Activated CD4-positive, alpha-beta T cell treated with anti-CD3 and anti-CD28 coated beads for 36 hours (primary cell): ENCODE data around the gene MAN2A1. TPM values are rescaled to one million over a fixed set of nuclear protein-coding genes. Genes with fewer than 3 reads are reported as not detected.

Source experiments
- ATAC-seq: fragments of 200-7000 bp; cut with Tn5 transposase; one replicate; pipeline ENCODE4 v1.10.0; 2021; ENCODE audit warnings: mild to moderate bottlenecking, moderate library complexity
- CTCF ChIA-PET: fragments of 350-600 bp; sonication (Branson Sonifier 250); formaldehyde crosslinking; loops from one replicate; lab custom pipeline; 2021; ENCODE audit warnings: antibody characterized with exemption; lab: Charles Lee
- POLR2A ChIA-PET: fragments of 350-600 bp; sonication (Branson Sonifier 250); formaldehyde crosslinking; loops from one replicate; lab custom pipeline; 2021; ENCODE audit warnings: antibody characterized with exemption, inconsistent platforms; lab: Charles Lee
- DNase-seq: peaks from one replicate; pipeline ENCODE4 v3.0.0-alpha.2; 2020
- H3K27ac Mint-ChIP-seq: one replicate; pipeline ENCODE4 v1.8.0; 2021; ENCODE audit warnings: mixed read lengths
- H3K27me3 Mint-ChIP-seq: one replicate; pipeline ENCODE4 v1.8.0; 2021; ENCODE audit warnings: mixed read lengths
- H3K36me3 Mint-ChIP-seq: one replicate; pipeline ENCODE4 v1.8.0; 2021; ENCODE audit warnings: low read depth, mixed read lengths
- H3K4me1 Mint-ChIP-seq: one replicate; pipeline ENCODE4 v1.8.0; 2021; ENCODE audit warnings: mixed read lengths
- H3K4me3 Mint-ChIP-seq: one replicate; pipeline ENCODE4 v1.8.0; 2021; ENCODE audit warnings: mild to moderate bottlenecking, moderate library complexity, mixed read lengths
- H3K9me3 Mint-ChIP-seq: one replicate; pipeline ENCODE4 v1.8.0; 2021; ENCODE audit warnings: low read depth, mixed read lengths
- intact Hi-C, 2 experiments: fragments of 100-400 bp; cut with DNase I in 1 of 2; cut with micrococcal nuclease in 1 of 2; formaldehyde crosslinking; loops; one replicate each; pipeline versions ENCODE4 v1.14.2 to v1.15.1; 2022 to 2024; cut with DNase I, micrococcal nuclease
- total RNA-seq, 2 experiments: library from RNA; stranded (reverse); gene quantifications; one replicate each; pipeline ENCODE4 v1.2.3, GENCODE V29; 2021

The MAN2A1 gene
- total RNA-seq, 2 experiments from 2014 or later, result 33.4 to 33.6 TPM

DNA sequence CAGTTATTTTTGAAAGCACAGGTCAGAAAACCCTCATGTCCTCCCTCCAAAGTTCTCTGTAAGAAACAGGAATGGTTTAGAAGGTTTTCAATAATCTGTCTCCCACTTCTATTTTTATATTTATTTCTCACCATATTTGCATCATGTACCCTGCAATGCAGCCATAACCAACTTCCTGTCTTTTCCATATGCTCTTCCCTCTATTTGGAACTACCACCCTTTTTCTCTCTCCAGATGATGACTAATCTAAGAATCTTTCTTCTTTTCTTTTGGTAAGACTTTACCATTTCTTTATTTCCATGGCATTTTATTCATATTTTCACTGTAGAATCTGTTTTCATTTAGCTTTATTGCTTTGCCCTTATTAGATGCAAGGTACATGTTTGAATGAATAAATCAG lies 33.9 kb downstream of the MAN2A1 start:
- Mint-ChIP-seq H3K9me3 (no peaks in the 10 kb centered on the region), H3K4me1 (peaks cover 17% of the 10 kb centered on the region), H3K4me3 (no peak overlapping the region), H3K36me3 (peaks cover 37% of the 10 kb centered on the region), H3K27ac (no peak overlapping the region), H3K27me3 (no peaks in the 10 kb centered on the region)
- intact Hi-C loops, result no loop called here
- ChIA-PET CTCF (interaction anchor here (0.8 to 1.3 kb wide), 2 partner anchors 36 to 319 kb away, joined by 3 read pairs; no protein-coding TSS in a partner anchor), POLR2A (no interaction called here)
- DNase-seq, result no peak
- ATAC-seq, result no peak

DNA sequence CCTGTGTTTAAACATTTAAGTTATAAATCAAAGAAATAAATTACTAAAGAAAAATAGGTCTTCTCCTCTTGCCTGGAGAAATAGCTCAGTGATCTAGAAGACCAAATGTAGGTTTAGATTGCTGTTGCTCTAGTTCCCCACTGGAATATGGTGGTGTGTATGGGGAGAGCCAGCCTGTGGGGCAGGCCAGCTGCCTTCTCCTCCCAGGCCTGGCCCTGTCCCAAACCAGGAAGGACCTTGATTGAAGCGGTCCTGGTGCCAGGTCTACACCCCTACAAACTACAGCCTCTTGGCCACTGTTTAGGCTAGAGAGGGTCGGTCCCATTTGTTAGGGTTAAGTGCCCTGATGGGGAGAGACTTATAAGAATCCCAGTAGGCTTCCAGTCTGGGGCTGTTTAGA lies 35.4 kb downstream of the MAN2A1 start:
- Mint-ChIP-seq H3K4me3 (no peak overlapping the region), H3K4me1 (peaks cover 17% of the 10 kb centered on the region), H3K27ac (no peak overlapping the region), H3K36me3 (peaks cover 38% of the 10 kb centered on the region), H3K27me3 (no peaks in the 10 kb centered on the region), H3K9me3 (no peaks in the 10 kb centered on the region)
- ATAC-seq, result no peak
- ChIA-PET CTCF (interaction anchor here (1.2 kb wide), 1 partner anchor 16 kb away, joined by 3 read pairs; no protein-coding TSS in a partner anchor), POLR2A (no interaction called here)
- no peak for DNase-seq
- intact Hi-C loops, result no loop called here

DNA sequence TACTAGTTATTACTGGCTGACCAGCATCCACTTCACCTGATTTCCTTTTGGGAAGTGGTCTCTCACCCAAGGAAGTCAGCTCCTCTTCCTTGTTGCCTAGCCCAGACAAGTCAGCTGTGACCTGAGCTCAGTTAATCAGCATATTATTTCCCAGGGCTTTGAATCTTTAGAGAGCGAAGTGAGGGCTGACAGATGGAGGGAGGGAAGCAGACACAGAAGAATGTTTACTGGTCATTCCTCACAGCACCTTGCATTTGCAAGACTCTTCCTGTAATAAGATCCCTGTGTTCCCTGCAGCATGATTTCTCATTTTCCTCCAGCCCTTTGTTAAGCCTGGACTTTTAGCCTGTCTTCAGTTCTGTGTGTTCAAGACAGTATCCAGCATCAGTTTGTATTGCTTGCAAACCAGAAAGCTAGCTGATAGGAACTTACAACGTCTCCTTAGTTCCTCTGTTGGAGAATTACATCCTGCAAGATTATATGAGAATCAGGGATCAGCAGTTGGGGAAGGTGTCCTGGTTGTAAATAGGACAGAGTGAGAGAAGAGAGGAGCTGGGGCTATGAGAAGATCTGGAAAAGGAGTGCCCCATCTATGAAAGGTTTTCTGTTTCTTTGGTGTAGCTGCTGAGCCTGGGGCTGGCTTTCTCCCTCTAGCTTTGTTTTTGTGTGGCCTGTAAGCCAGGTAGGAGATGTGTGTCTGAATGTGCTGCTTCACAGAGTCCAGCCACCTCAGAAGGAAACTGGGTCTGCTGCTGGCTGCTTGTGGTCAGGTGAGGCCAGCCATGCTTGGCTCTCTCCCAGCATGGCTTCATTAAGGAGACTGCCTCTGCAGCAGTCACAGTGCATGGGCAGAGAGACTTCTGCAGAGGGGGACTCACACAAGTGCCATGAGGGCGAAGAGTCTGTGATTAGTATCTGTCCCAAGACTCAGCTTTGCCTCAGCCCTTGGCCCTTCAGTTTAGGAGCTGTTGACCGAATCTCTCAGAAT lies 50.3 kb downstream of the MAN2A1 start:
- POLR2A ChIA-PET, result no interaction called here
- CTCF ChIA-PET, result no interaction called here

DNA sequence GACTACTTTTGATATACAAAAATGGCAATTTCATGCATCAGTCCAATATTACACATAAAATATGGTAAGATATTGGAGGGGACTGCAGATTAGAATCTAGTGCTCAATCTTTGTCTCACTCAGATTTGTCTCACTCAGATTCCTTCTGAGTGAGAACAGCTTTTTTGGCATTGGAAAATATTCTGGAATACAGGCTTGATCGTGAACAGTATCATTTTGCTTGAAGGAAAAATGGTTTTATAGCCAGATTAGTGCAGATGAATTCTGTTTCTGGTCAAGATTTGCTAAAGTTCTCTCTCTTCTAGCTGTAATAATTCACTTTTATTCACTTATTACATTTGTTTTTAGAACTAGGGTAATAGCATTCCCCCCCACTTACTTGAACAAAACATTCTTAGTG lies 51.2 kb downstream of the MAN2A1 start:
- ATAC-seq (no peak), DNase-seq (no peak)
- ChIA-PET POLR2A (no interaction called here), CTCF (interaction anchor here (1.0 kb wide), 1 partner anchor 15 kb away, joined by 3 read pairs; no protein-coding TSS in a partner anchor)
- peaks cover 47% of the 10 kb centered on the region for H3K4me1 Mint-ChIP-seq
- no peak overlapping the region for H3K27ac Mint-ChIP-seq
- intact Hi-C loops, result no loop called here
- H3K9me3 Mint-ChIP-seq, result no peaks in the 10 kb centered on the region
- peaks cover 39% of the 10 kb centered on the region for H3K36me3 Mint-ChIP-seq
- H3K27me3 Mint-ChIP-seq, result no peaks in the 10 kb centered on the region
- H3K4me3 Mint-ChIP-seq, result no peak overlapping the region

More for the DNA sequence above, 50.3 kb downstream of the MAN2A1 start:
- Mint-ChIP-seq H3K27me3 (no peaks in the 10 kb centered on the region), H3K4me1 (peaks cover 49% of the 10 kb centered on the region), H3K27ac (no peak overlapping the region), H3K36me3 (peaks cover 43% of the 10 kb centered on the region), H3K9me3 (no peaks in the 10 kb centered on the region), H3K4me3 (no peak overlapping the region)
- DNase-seq, result peak; percentile 15
- ATAC-seq, result peak; percentile 44
- intact Hi-C loops, result no loop called here

DNA sequence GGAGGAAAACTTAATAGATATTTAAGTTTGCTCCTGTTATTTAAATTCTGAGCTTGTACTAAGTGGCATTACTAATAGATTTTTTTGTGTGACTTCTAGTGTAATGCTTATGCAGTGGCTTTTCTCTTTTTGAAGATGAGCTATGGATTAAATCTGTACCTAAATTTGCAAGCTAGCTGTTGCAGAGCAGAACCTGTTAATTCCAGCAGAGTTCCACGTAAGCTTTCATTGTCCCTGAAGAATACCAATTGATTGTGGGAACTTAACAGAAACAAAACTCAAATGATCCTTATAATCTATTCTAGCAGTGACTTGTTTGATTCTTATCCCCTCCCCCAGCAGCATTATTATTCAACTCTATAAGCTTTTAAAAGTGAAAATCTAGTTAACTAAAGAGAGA lies 51.7 kb downstream of the MAN2A1 start:
- ChIA-PET POLR2A (no interaction called here), CTCF (interaction anchor here (1.0 kb wide), 1 partner anchor 16 kb away, joined by 3 read pairs; no protein-coding TSS in a partner anchor)
- intact Hi-C loops, result no loop called here
- DNase-seq, result no peak
- peaks cover 39% of the 10 kb centered on the region for H3K36me3 Mint-ChIP-seq
- no peak overlapping the region for H3K27ac Mint-ChIP-seq
- H3K9me3 Mint-ChIP-seq, result no peaks in the 10 kb centered on the region
- H3K4me3 Mint-ChIP-seq, result no peak overlapping the region
- peaks cover 47% of the 10 kb centered on the region for H3K4me1 Mint-ChIP-seq
- ATAC-seq, result no peak
- no peaks in the 10 kb centered on the region for H3K27me3 Mint-ChIP-seq

DNA sequence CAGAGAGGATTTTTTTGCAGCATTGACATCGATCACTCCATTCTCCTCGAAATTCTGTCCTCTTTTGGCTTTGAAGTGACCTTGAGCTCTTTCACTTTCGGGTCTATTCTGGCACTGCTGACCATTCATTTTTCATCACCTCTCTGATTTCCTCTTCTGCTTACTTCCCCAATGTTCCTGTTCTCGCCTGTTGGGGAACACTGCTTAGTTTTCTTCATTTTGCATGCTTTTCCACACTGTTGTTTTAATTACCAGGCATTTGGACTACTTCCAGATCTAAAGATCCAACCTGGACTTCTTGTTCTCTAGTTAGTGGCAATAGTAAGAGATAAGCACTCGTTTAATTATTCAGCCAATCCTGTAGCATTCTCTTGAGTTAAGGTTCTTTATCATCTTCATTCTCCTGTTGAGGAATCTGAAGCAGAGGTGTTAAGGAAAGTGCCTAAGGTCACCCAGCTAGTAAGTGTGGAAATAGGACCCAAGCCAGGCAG lies 53.4 kb downstream of the MAN2A1 start:
- ATAC-seq, result no peak

DNA sequence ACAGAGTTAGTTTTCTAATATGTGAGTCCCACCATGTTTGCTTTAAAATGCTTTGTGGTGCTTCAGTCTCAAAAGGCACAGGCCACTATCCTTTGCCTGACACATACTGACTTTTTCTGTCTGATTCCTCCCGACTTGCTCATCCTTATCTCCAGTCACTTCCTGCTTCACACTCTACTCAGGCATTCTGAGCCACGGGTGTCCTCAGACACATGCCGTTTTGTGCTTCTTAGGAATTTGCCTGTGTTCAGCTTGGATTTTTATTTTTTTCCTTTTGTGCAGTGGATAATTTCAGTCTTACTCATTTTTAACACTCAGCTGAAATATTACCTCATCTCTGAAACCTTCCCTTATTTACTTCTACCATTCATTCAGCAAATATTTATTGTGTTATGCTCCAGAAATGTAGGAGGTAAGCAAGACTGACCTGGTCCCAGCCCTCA lies 54.1 kb downstream of the MAN2A1 start:
- no peaks in the 10 kb centered on the region for H3K27me3 Mint-ChIP-seq
- CTCF ChIA-PET, result no interaction called here
- POLR2A ChIA-PET, result no interaction called here
- H3K27ac Mint-ChIP-seq, result no peak overlapping the region
- ATAC-seq, result no peak
- no peak for DNase-seq
- no peaks in the 10 kb centered on the region for H3K9me3 Mint-ChIP-seq
- intact Hi-C loops, result no loop called here
- peaks cover 48% of the 10 kb centered on the region for H3K4me1 Mint-ChIP-seq
- no peak overlapping the region for H3K4me3 Mint-ChIP-seq
- peaks cover 29% of the 10 kb centered on the region for H3K36me3 Mint-ChIP-seq

More for the DNA sequence above, 53.4 kb downstream of the MAN2A1 start:
- no peaks in the 10 kb centered on the region for H3K27me3 Mint-ChIP-seq
- H3K4me3 Mint-ChIP-seq, result no peak overlapping the region
- CTCF ChIA-PET, result no interaction called here
- peaks cover 30% of the 10 kb centered on the region for H3K36me3 Mint-ChIP-seq
- intact Hi-C loops, result no loop called here
- peaks cover 45% of the 10 kb centered on the region for H3K4me1 Mint-ChIP-seq
- DNase-seq, result no peak
- H3K9me3 Mint-ChIP-seq, result no peaks in the 10 kb centered on the region
- no peak overlapping the region for H3K27ac Mint-ChIP-seq
- POLR2A ChIA-PET, result no interaction called here

DNA sequence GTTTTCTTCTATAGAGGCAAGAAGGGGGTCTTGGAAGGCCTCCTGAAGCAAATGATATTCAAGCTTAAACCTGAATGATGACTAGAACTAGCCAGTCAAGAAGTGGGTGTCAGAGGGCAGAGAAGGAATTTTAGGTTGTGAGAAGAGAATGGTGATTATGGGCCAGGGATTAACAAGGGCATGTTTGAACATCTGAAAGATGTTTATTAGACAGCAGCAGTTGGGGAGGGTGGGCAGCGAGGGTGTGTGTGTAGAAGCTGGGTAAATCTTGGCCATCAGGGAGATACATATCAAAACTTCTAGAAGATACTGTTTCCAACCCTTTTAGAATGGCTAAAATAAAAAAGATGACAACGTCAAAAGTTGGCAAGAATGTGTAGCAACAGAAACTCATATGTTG lies 54.5 kb downstream of the MAN2A1 start:
- ChIA-PET CTCF (no interaction called here), POLR2A (no interaction called here)
- H3K27me3 Mint-ChIP-seq, result no peaks in the 10 kb centered on the region
- peaks cover 49% of the 10 kb centered on the region for H3K4me1 Mint-ChIP-seq
- intact Hi-C loops, result no loop called here
- H3K9me3 Mint-ChIP-seq, result no peaks in the 10 kb centered on the region
- DNase-seq, result no peak
- no peak for ATAC-seq
- H3K27ac Mint-ChIP-seq, result no peak overlapping the region
- H3K4me3 Mint-ChIP-seq, result no peak overlapping the region
- peaks cover 28% of the 10 kb centered on the region for H3K36me3 Mint-ChIP-seq

DNA sequence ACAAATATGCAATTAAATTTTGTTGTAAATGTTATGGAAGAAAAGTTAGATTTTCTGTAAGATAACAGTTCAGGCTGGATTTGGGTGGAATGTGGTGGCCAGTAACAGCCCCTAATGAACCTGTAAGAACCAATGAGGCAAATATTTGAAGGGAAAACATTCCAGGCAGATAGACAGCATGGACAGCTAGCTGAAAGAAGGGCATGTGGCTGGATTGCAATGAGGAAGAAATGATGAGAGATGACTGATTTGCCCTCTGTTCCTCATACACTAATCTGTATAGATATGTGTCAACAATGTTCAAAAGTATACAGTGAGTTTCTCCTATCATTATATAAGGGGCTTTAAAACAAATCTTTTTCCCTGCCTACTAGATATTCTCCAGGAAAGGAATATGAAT lies 58.8 kb downstream of the MAN2A1 start:
- no peaks in the 10 kb centered on the region for H3K9me3 Mint-ChIP-seq
- H3K4me3 Mint-ChIP-seq, result no peak overlapping the region
- H3K27ac Mint-ChIP-seq, result no peak overlapping the region
- ChIA-PET POLR2A (no interaction called here), CTCF (no interaction called here)
- intact Hi-C loops, result no loop called here
- H3K27me3 Mint-ChIP-seq, result no peaks in the 10 kb centered on the region
- ATAC-seq (no peak), DNase-seq (no peak)
- H3K4me1 Mint-ChIP-seq, result peaks cover 40% of the 10 kb centered on the region
- H3K36me3 Mint-ChIP-seq, result peaks cover 15% of the 10 kb centered on the region

DNA sequence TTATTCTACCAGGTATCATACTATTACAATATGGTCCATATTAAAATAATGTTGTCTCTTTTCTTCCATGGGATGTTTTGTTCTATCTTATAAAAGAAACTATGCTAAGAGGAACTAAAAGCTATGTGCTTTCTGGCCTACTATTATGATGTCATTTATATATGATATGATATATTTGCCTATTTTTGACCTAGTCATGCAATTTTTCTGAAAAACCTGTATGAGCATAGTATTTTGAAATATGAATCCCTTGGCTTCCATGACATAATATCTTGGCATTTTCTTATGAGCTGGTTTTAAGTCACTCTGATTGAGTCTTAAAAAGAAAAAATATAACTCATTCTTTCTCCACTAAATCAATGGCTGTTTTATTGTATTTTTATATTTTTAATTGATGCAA lies 60.7 kb downstream of the MAN2A1 start:
- DNase-seq, result no peak
- H3K36me3 Mint-ChIP-seq, result peaks cover 5% of the 10 kb centered on the region
- H3K9me3 Mint-ChIP-seq, result no peaks in the 10 kb centered on the region
- peaks cover 28% of the 10 kb centered on the region for H3K4me1 Mint-ChIP-seq
- intact Hi-C loops, result no loop called here
- H3K4me3 Mint-ChIP-seq, result no peak overlapping the region
- ATAC-seq, result no peak
- ChIA-PET POLR2A (interaction anchor here (0.6 kb wide), 1 partner anchor 266 kb away, joined by 3 read pairs; no protein-coding TSS in a partner anchor), CTCF (interaction anchor here (1.0 kb wide), 1 partner anchor 62 kb away, joined by 4 read pairs; no protein-coding TSS in a partner anchor)
- no peak overlapping the region for H3K27ac Mint-ChIP-seq
- H3K27me3 Mint-ChIP-seq, result no peaks in the 10 kb centered on the region

DNA sequence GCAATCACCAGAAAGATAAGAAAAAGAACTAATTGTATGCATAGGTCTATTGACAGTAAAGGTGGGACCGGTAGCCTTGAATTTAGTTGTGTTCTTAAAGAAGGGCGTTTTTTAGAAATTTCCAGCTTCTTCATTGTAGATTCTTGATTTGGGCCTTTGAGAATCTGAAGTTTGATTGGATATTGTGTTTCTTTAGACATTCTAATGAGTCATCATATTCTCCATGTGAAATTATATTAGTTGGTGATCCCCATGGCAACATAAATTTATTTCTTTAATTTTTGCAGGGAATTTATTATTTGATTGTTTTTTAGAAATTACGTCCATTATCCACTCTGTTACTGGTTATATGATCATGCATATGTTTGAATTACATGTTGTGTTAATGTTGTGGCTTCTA lies 63.6 kb downstream of the MAN2A1 start:
- peaks cover 26% of the 10 kb centered on the region for H3K36me3 Mint-ChIP-seq
- no peak for DNase-seq
- POLR2A ChIA-PET, result interaction anchor here (0.6 kb wide), 1 partner anchor 19 kb away, joined by 3 read pairs; no protein-coding TSS in a partner anchor
- H3K27ac Mint-ChIP-seq, result no peak overlapping the region
- H3K9me3 Mint-ChIP-seq, result no peaks in the 10 kb centered on the region
- H3K4me1 Mint-ChIP-seq, result peaks cover 21% of the 10 kb centered on the region
- no peaks in the 10 kb centered on the region for H3K27me3 Mint-ChIP-seq
- CTCF ChIA-PET, result interaction anchor here (0.6 kb wide), 1 partner anchor 67 kb away, joined by 5 read pairs; no protein-coding TSS in a partner anchor
- no peak overlapping the region for H3K4me3 Mint-ChIP-seq
- ATAC-seq, result no peak
- intact Hi-C loops, result no loop called here
